GM23248 (cell line): ENCODE data around the gene E2F1. TPM values are rescaled to one million over a fixed set of nuclear protein-coding genes. Genes with fewer than 3 reads are reported as not detected.

ENCODE experiments used
- DNase-seq: peaks from one replicate; pipeline ENCODE4 v3.0.0-alpha.2; 2015
- H2AFZ ChIP-seq: fragments of 200-600 bp; sonication (generic); 2 replicates; pipeline ENCODE4 v1.6.1; 2016; ENCODE audit warnings: antibody characterized with exemption
- H3F3A ChIP-seq: fragments of 200-600 bp; sonication (generic); 2 replicates; pipeline ENCODE4 v1.6.1; 2016; ENCODE audit warnings: mild to moderate bottlenecking, antibody characterized with exemption, mixed run types; ENCODE audit not compliant: insufficient read depth
- H3K27ac ChIP-seq: fragments of 200-600 bp; sonication (generic); 2 replicates; pipeline ENCODE4 v1.5.1; 2016; ENCODE audit warnings: mild to moderate bottlenecking
- H3K27me3 ChIP-seq: fragments of 200-600 bp; sonication (generic); replicated peaks from 2 replicates; pipeline ENCODE4 v1.6.1; 2016; ENCODE audit warnings: mild to moderate bottlenecking; ENCODE audit not compliant: insufficient read depth
- H3K36me3 ChIP-seq: fragments of 200-600 bp; sonication (generic); 2 replicates; pipeline ENCODE4 v1.6.1; 2016; ENCODE audit warnings: low read depth, mild to moderate bottlenecking
- H3K4me1 ChIP-seq: fragments of 200-600 bp; sonication (generic); 2 replicates; pipeline ENCODE4 v1.6.1; 2016; ENCODE audit warnings: mild to moderate bottlenecking; ENCODE audit not compliant: insufficient read depth
- H3K4me2 ChIP-seq: fragments of 200-600 bp; sonication (generic); one replicate; pipeline ENCODE4 v1.6.1; 2016; ENCODE audit warnings: mild to moderate bottlenecking; ENCODE audit not compliant: unreplicated experiment
- H3K4me3 ChIP-seq: fragments of 200-600 bp; sonication (generic); 2 replicates; pipeline ENCODE4 v1.5.1; 2016; ENCODE audit warnings: mild to moderate bottlenecking
- H3K79me2 ChIP-seq: fragments of 200-600 bp; sonication (generic); 2 replicates; pipeline ENCODE4 v1.6.1; 2016; ENCODE audit warnings: mild to moderate bottlenecking; ENCODE audit not compliant: insufficient read depth
- H3K9ac ChIP-seq: fragments of 200-600 bp; sonication (generic); 2 replicates; pipeline ENCODE4 v1.6.1; 2016; ENCODE audit warnings: mild to moderate bottlenecking
- H3K9me2 ChIP-seq: fragments of 200-600 bp; sonication (generic); 2 replicates; pipeline ENCODE4 v1.6.1; 2016; ENCODE audit warnings: mixed run types, mild to moderate bottlenecking, moderate library complexity; ENCODE audit not compliant: insufficient read depth
- H3K9me3 ChIP-seq: fragments of 200-600 bp; sonication (generic); one replicate; pipeline ENCODE4 v1.6.1; 2017; ENCODE audit warnings: low read depth
- H4K20me1 ChIP-seq: fragments of 200-600 bp; sonication (generic); 2 replicates; pipeline ENCODE4 v1.6.0; 2016; ENCODE audit not compliant: insufficient read depth
- EZH2 ChIP-seq: fragments of 200-600 bp; sonication (generic); IDR thresholded peaks from 2 replicates; pipeline ENCODE4 v1.6.1; 2018; ENCODE audit warnings: antibody characterized with exemption, mild to moderate bottlenecking; ENCODE audit not compliant: insufficient read depth, poor library complexity, severe bottlenecking
- EZH2phosphoT487 ChIP-seq: fragments of 200-600 bp; sonication (generic); IDR thresholded peaks from 2 replicates; pipeline ENCODE4 v1.6.1; 2018; ENCODE audit warnings: antibody characterized with exemption, moderate library complexity, mild to moderate bottlenecking, low read depth; ENCODE audit not compliant: insufficient read depth
- WGBS, 2 experiments: methylation state at CpG; one replicate each; pipeline ENCODE4 v1.1.6; 2015 to 2017; ENCODE audit warnings: low lambda C conversion rate in 2 of 2, low coverage in 1 of 2; ENCODE audit errors: missing lambda C conversion rate in 2 of 2; 5-methylcytosine and 5-hydroxymethylcytosine counted together
- in situ Hi-C: fragments of 300-500 bp; cut with MboI; formaldehyde crosslinking; loops from 2 replicates; pipeline ENCODE4 v1.15.0; 2020
- polyA plus RNA-seq: library from polyadenylated mRNA; unstranded; fragments of >200 nt; fragmentation: Nextera tagmentation; extraction: Ambion mirVana; gene quantifications from 2 replicates; pipeline ENCODE4 v1.2.1, GENCODE V29; 2016
- total RNA-seq: library from RNA; depleted of rRNA; stranded (reverse); fragments of >200 nt; shearing (Covaris generic); gene quantifications from 2 replicates; pipeline ENCODE4 v1.2.3, GENCODE V29; 2014

The E2F1 gene
- total and polyA plus RNA-seq, 2 experiments from 2014 or later: 4.9 to 12.9 TPM

GRCh38 chr20:33671573-33672288 is 14.5 kb downstream of the E2F1 start:
- TF ChIP-seq EZH2phosphoT487 (no peak), EZH2 (no peak)
- Histone ChIP-seq H3F3A (peaks cover 18% of the 10 kb centered on the region), H3K79me2 (peaks cover 21% of the 10 kb centered on the region), H3K9me2 (no peaks in the 10 kb centered on the region), H2AFZ (no peak overlapping the region), H3K9ac (no peak overlapping the region), H3K4me3 (no peak overlapping the region), H3K9me3 (no peaks in the 10 kb centered on the region), H4K20me1 (no peaks in the 10 kb centered on the region), H3K36me3 (no peaks in the 10 kb centered on the region), H3K27me3 (no peaks in the 10 kb centered on the region), H3K4me1 (peaks cover 28% of the 10 kb centered on the region), H3K27ac (no peak overlapping the region), H3K4me2 (no peak overlapping the region)
- no peak for DNase-seq
- 69 to 73% methylated on average over 8 of the region's 8 CpGs for WGBS, 2 experiments
- in situ Hi-C loops: no loop called here

- DNase-seq: no peak
- no peak overlapping the region for H3K4me3 ChIP-seq
- peaks cover 28% of the 10 kb centered on the region for H3K4me1 ChIP-seq
- no peaks in the 10 kb centered on the region for H4K20me1 ChIP-seq
- peaks cover 21% of the 10 kb centered on the region for H3K79me2 ChIP-seq
- TF ChIP-seq EZH2phosphoT487 (no peak), EZH2 (no peak)
- no peak overlapping the region for H3K27ac ChIP-seq
- no peak overlapping the region for H3K9ac ChIP-seq
- WGBS, 2 experiments: 91 to 93% methylated on average over 6 of the region's 6 CpGs
- no peaks in the 10 kb centered on the region for H3K27me3 ChIP-seq
- H3K9me3 ChIP-seq: no peaks in the 10 kb centered on the region
- H2AFZ ChIP-seq: no peak overlapping the region
- in situ Hi-C loops: no loop called here
- no peaks in the 10 kb centered on the region for H3K36me3 ChIP-seq
- no peaks in the 10 kb centered on the region for H3K9me2 ChIP-seq
- no peak overlapping the region for H3K4me2 ChIP-seq
- peaks cover 24% of the 10 kb centered on the region for H3F3A ChIP-seq
Measured at GRCh38 chr20:33670715-33671499, 15.3 kb downstream of the E2F1 start.

GRCh38 chr20:33669873-33670640 is 16.1 kb downstream of the E2F1 start:
- no peaks in the 10 kb centered on the region for H4K20me1 ChIP-seq
- peaks cover 22% of the 10 kb centered on the region for H3K4me1 ChIP-seq
- no peak for DNase-seq
- no peaks in the 10 kb centered on the region for H3K36me3 ChIP-seq
- H3K27ac ChIP-seq: no peak overlapping the region
- H3K27me3 ChIP-seq: no peaks in the 10 kb centered on the region
- no peak overlapping the region for H3K9ac ChIP-seq
- no peak overlapping the region for H3K4me2 ChIP-seq
- H3K79me2 ChIP-seq: peaks cover 21% of the 10 kb centered on the region
- no peak overlapping the region for H2AFZ ChIP-seq
- TF ChIP-seq EZH2phosphoT487 (no peak), EZH2 (no peak)
- H3K9me3 ChIP-seq: no peaks in the 10 kb centered on the region
- no peak overlapping the region for H3K4me3 ChIP-seq
- H3K9me2 ChIP-seq: no peaks in the 10 kb centered on the region
- WGBS, 2 experiments: 80 to 82% methylated on average over 13 of the region's 13 CpGs
- H3F3A ChIP-seq: peaks cover 23% of the 10 kb centered on the region
- in situ Hi-C loops: no loop called here

GRCh38 chr20:33669224-33669623 is 17.0 kb downstream of the E2F1 start:
- TF ChIP-seq EZH2phosphoT487: no peak
- TF ChIP-seq EZH2: no peak
- Histone ChIP-seq H3K36me3 (no peaks in the 10 kb centered on the region), H3K4me3 (no peak overlapping the region), H3K9ac (no peak overlapping the region), H4K20me1 (no peaks in the 10 kb centered on the region), H3K9me2 (no peaks in the 10 kb centered on the region), H3K27me3 (no peaks in the 10 kb centered on the region), H3K4me1 (peaks cover 23% of the 10 kb centered on the region), H3K4me2 (no peak overlapping the region), H3F3A (peaks cover 16% of the 10 kb centered on the region), H3K79me2 (peaks cover 21% of the 10 kb centered on the region), H3K27ac (no peak overlapping the region), H2AFZ (no peak overlapping the region), H3K9me3 (no peaks in the 10 kb centered on the region)
- WGBS, 2 experiments: 83 to 86% methylated on average over 5 of the region's 5 CpGs
- in situ Hi-C loops: no loop called here
- no peak for DNase-seq
